DOHH2 (cell line): ENCODE data around the gene LARGE1.

Source experiments
- EZH2phosphoT487 ChIP-seq: fragments of 200-600 bp; sonication (generic); IDR thresholded peaks from 2 replicates; pipeline ENCODE4 v1.6.1; 2017; ENCODE audit warnings: borderline replicate concordance, mild to moderate bottlenecking, antibody characterized with exemption, low read length, moderate library complexity, mixed read lengths
- TF ChIP-seq, protein P1 (sequence below): fragments of 200-600 bp; sonication (generic); IDR thresholded peaks from one replicate; pipeline ENCODE4 v1.5.1; 2014; ENCODE audit warnings: antibody characterized with exemption, mild to moderate bottlenecking, low read depth, low read length; ENCODE audit not compliant: poor library complexity, severe bottlenecking

DNA sequence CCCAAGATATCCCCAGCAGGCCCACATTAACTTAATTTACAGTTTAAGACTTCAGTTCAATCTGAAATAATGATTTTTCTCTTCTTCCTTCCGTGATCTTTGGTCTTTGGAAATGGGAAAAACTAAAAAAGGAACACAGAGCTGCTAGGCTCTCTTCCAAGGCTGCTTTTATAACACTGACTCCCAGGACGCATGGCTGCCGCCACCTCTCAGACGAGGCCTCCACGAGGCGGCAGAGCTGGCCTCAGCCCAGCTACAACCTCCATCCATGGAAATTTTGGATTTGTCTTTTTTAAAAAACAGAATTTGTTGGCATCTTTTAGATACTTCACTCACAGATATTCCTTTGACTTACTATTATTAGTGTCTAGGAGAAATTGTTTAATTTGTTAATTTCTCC lies 476.6 kb downstream of the LARGE1 start:
- TF ChIP-seq, protein P1, sequence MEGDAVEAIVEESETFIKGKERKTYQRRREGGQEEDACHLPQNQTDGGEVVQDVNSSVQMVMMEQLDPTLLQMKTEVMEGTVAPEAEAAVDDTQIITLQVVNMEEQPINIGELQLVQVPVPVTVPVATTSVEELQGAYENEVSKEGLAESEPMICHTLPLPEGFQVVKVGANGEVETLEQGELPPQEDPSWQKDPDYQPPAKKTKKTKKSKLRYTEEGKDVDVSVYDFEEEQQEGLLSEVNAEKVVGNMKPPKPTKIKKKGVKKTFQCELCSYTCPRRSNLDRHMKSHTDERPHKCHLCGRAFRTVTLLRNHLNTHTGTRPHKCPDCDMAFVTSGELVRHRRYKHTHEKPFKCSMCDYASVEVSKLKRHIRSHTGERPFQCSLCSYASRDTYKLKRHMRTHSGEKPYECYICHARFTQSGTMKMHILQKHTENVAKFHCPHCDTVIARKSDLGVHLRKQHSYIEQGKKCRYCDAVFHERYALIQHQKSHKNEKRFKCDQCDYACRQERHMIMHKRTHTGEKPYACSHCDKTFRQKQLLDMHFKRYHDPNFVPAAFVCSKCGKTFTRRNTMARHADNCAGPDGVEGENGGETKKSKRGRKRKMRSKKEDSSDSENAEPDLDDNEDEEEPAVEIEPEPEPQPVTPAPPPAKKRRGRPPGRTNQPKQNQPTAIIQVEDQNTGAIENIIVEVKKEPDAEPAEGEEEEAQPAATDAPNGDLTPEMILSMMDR = no peak
- TF ChIP-seq EZH2phosphoT487 = no peak
